ENCODE measurements around the gene MYB.

- TF ChIP-seq POLR2A (IDR thresholded peaks at IDR 0.05) (no peak), CTCF (IDR thresholded peaks at IDR 0.05) (no peak)
Observed at GRCh38 chr6:135231469-135231844, 50.3 kb downstream of the MYB start.
